Measurements from ENCODE around the gene BCL2A1.

DNA sequence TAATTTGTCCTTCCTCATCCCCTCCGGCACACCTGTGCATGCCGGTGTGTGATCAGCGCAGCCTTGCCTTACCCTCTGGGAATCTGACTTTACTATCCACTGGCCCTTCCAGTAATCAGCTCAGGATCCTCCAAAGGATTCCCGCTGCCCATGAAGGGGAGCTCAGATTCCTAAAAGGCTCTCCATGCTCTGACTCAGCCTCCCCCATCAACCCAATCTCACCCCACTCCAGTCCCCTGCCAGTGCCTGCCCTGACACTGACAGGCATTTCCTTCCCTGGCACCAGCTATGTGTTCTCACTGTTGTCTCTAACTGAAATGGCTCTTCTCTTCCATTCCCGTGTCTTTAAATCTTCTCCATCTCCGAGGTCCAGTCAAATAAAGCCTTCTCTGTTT is 7.3 kb upstream of the BCL2A1 start:
- TF ChIP-seq POLR2A (IDR thresholded peaks at IDR 0.05) (no peak), POLR2AphosphoS5 (IDR thresholded peaks at IDR 0.05) (no peak)
- TF ChIP-seq, protein P1, sequence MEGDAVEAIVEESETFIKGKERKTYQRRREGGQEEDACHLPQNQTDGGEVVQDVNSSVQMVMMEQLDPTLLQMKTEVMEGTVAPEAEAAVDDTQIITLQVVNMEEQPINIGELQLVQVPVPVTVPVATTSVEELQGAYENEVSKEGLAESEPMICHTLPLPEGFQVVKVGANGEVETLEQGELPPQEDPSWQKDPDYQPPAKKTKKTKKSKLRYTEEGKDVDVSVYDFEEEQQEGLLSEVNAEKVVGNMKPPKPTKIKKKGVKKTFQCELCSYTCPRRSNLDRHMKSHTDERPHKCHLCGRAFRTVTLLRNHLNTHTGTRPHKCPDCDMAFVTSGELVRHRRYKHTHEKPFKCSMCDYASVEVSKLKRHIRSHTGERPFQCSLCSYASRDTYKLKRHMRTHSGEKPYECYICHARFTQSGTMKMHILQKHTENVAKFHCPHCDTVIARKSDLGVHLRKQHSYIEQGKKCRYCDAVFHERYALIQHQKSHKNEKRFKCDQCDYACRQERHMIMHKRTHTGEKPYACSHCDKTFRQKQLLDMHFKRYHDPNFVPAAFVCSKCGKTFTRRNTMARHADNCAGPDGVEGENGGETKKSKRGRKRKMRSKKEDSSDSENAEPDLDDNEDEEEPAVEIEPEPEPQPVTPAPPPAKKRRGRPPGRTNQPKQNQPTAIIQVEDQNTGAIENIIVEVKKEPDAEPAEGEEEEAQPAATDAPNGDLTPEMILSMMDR (IDR thresholded peaks at IDR 0.05 in 8 of 11, conservative IDR thresholded peaks at IDR 0.05 in 3 of 11) = no peak
